HCT116 (cell line): ENCODE data around the gene SNUPN. TPM values are rescaled to one million over a fixed set of nuclear protein-coding genes. Genes with fewer than 3 reads are reported as not detected.

ENCODE experiments used
- ATAC-seq: fragments of 200-7000 bp; cut with Tn5 transposase; 2 replicates; pipeline ENCODE4 v1.9.1; 2020; ENCODE audit warnings: mild to moderate bottlenecking, moderate library complexity
- BruUV-seq: library from RNA; stranded (reverse); fragments of 400-500 nt; replicated peaks from 2 replicates; lab custom pipeline; 2021; lab: Mats Ljungman, UMichigan
- CTCF ChIA-PET: fragments of 300-600 bp; sonication (Branson Sonifier 250); formaldehyde crosslinking; loops from one replicate; lab custom pipeline; 2021; ENCODE audit warnings: antibody characterized with exemption; lab: Charles Lee
- POLR2A ChIA-PET: fragments of 300-600, 350-600 bp; sonication (Branson Sonifier 250); formaldehyde crosslinking; loops from one replicate; lab custom pipeline; 2021; ENCODE audit warnings: antibody characterized with exemption; lab: Charles Lee
- RAD21 ChIA-PET, 2 experiments: fragments of 300-600 bp; sonication (Branson Sonifier 250); formaldehyde crosslinking; loops; one replicate each; lab custom pipeline; 2023; ENCODE audit warnings: low total read pairs in 2 of 2; ENCODE audit not compliant: uncharacterized antibody in 2 of 2, unreplicated experiment in 2 of 2, low non-redundant PET in 1 of 2; lab: Charles Lee
- DNase-seq: peaks from one replicate; pipeline ENCODE4 v3.0.0-alpha.2; 2010; ENCODE audit warnings: low read depth, low spot score
- H2AFZ ChIP-seq: fragments of 200-600 bp; shearing (Covaris generic), sonication (generic); 2 replicates; pipeline ENCODE4 v1.6.1; 2017; ENCODE audit warnings: low read depth, mixed run types, mixed read lengths, antibody characterized with exemption, low read length; ENCODE audit not compliant: poor library complexity, severe bottlenecking
- H3K27ac ChIP-seq: 2 replicates; pipeline ENCODE4 v1.5.1; 2012; ENCODE audit warnings: low read depth, low read length
- H3K27me3 ChIP-seq: fragments of 200-600 bp; sonication (generic); 2 replicates; pipeline ENCODE4 v1.6.1; 2016; ENCODE audit warnings: mixed run types, low read length, mixed read lengths; ENCODE audit not compliant: insufficient read depth
- H3K36me3 ChIP-seq, 2 experiments: fragments of 200-500 bp in 1 of 2; fragments of 200-600 bp in 1 of 2; sonication (Bioruptor generic) in 1 of 2; sonication (generic) in 1 of 2; 2 replicates each; pipeline versions ENCODE4 v1.5.1 to v1.6.1; 2014 to 2016; ENCODE audit warnings: low read length in 2 of 2, inconsistent platforms in 1 of 2, mixed read lengths in 1 of 2, mixed run types in 1 of 2; ENCODE audit not compliant: insufficient read depth in 2 of 2, control insufficient read depth in 1 of 2
- H3K4me1 ChIP-seq, 2 experiments: fragments of 200-600 bp in 1 of 2; sonication (generic) in 1 of 2; 2 replicates each; pipeline versions ENCODE4 v1.5.1 to v1.6.1; 2012 to 2017; ENCODE audit warnings: low read length in 2 of 2, inconsistent platforms in 1 of 2, mild to moderate bottlenecking in 1 of 2, mixed read lengths in 1 of 2, mixed run types in 1 of 2, moderate library complexity in 1 of 2; ENCODE audit not compliant: insufficient read depth in 2 of 2, control insufficient read depth in 1 of 2
- H3K4me2 ChIP-seq: fragments of 200-600 bp; sonication (generic); 2 replicates; pipeline ENCODE4 v1.6.1; 2017; ENCODE audit warnings: mixed run types, low read length, mixed read lengths
- H3K4me3 ChIP-seq, 2 experiments: fragments of 200-600 bp in 1 of 2; sonication (generic) in 1 of 2; replicated peaks in 1 of 2; 2 replicates each; pipeline ENCODE4 v1.5.1; 2011 to 2016; ENCODE audit warnings: low read length in 2 of 2, control low read depth in 1 of 2, low read depth in 1 of 2, mild to moderate bottlenecking in 1 of 2, mixed read lengths in 1 of 2, mixed run types in 1 of 2
- H3K79me2 ChIP-seq: fragments of 200-600 bp; sonication (generic); 2 replicates; pipeline ENCODE4 v1.6.1; 2017; ENCODE audit warnings: mild to moderate bottlenecking, mixed run types, low read length, moderate library complexity, mixed read lengths; ENCODE audit not compliant: insufficient read depth
- H3K9ac ChIP-seq: fragments of 200-600 bp; sonication (generic); 2 replicates; pipeline ENCODE4 v1.6.1; 2016; ENCODE audit warnings: low read length, mixed read lengths
- H3K9me2 ChIP-seq: fragments of 200-600 bp; sonication (generic), shearing (Covaris generic); 2 replicates; pipeline ENCODE4 v1.6.1; 2017; ENCODE audit warnings: mixed run types, mild to moderate bottlenecking, moderate library complexity; ENCODE audit not compliant: insufficient read depth
- H3K9me3 ChIP-seq, 2 experiments: fragments of 200-500 bp in 1 of 2; fragments of 200-600 bp in 1 of 2; sonication (Bioruptor generic) in 1 of 2; sonication (generic) in 1 of 2; 2 replicates each; pipeline ENCODE4 v1.6.1; 2014 to 2017; ENCODE audit warnings: low read length in 2 of 2, mixed read lengths in 2 of 2, inconsistent platforms in 1 of 2, low read depth in 1 of 2, mild to moderate bottlenecking in 1 of 2, mixed run types in 1 of 2, moderate library complexity in 1 of 2; ENCODE audit not compliant: control insufficient read depth in 1 of 2, insufficient read depth in 1 of 2
- H4K20me1 ChIP-seq: fragments of 200-600 bp; sonication (generic), shearing (Covaris generic); 2 replicates; pipeline ENCODE4 v1.6.1; 2017; ENCODE audit warnings: mixed run types, mild to moderate bottlenecking, moderate library complexity; ENCODE audit not compliant: insufficient read depth
- CEBPB ChIP-seq: IDR thresholded peaks from 2 replicates; pipeline ENCODE4 v1.6.1; 2012; ENCODE audit warnings: low read depth
- ELF1 ChIP-seq: IDR thresholded peaks from 2 replicates; pipeline ENCODE4 v1.6.1; 2012; ENCODE audit warnings: low read depth, borderline replicate concordance
- MAX ChIP-seq: IDR thresholded peaks from 2 replicates; pipeline ENCODE4 v1.6.1; 2012
- RAD21 ChIP-seq: IDR thresholded peaks from 2 replicates; pipeline ENCODE4 v1.6.1; 2012; ENCODE audit warnings: low read depth, mild to moderate bottlenecking
- SP1 ChIP-seq: IDR thresholded peaks from 2 replicates; pipeline ENCODE4 v1.6.1; 2012; ENCODE audit warnings: low read depth
- ZBTB33 ChIP-seq: IDR thresholded peaks from 2 replicates; pipeline ENCODE4 v1.6.1; 2011; ENCODE audit warnings: mild to moderate bottlenecking, low read length, moderate library complexity; ENCODE audit not compliant: insufficient replicate concordance; ENCODE audit errors: extremely low read depth
- intact Hi-C: fragments of 100-400 bp; cut with micrococcal nuclease; formaldehyde crosslinking; loops from 2 replicates; pipeline ENCODE4 v1.10.0; 2022
- total RNA-seq: library from RNA; stranded (reverse); gene quantifications from one replicate; pipeline ENCODE4 v1.2.1, GENCODE V29; 2021; ENCODE audit not compliant: unreplicated experiment

Gene SNUPN
- total RNA-seq, 1 experiment from 2014 or later: 29.8 TPM

- Histone ChIP-seq H3K27ac (no peak overlapping the region; the same call in 1 of the 2 replicates), H3K4me3 (no peak overlapping the region; a peak in 1 of 4 replicates), H2AFZ (no peak overlapping the region), H3K36me3 (no peaks in the 10 kb centered on the region), H3K9me2 (no peaks in the 10 kb centered on the region), H3K4me1 (peaks cover 33 to 62% of the 10 kb centered on the region in 2 experiments), H3K9ac (peak overlapping the region; percentile 34), H3K9me3 (no peaks in the 10 kb centered on the region), H3K79me2 (no peaks in the 10 kb centered on the region), H4K20me1 (no peaks in the 10 kb centered on the region), H3K4me2 (peak overlapping the region; percentile 47), H3K27me3 (no peaks in the 10 kb centered on the region)
- TF ChIP-seq ZBTB33 (no peak), SP1 (no peak), ELF1 (no peak), RAD21 (no peak), CEBPB (no peak), MAX (no peak)
- DNase-seq (no peak), ATAC-seq (no peak)
- POLR2A ChIA-PET: interaction anchor here (0.6 kb wide), 1 partner anchor 217 kb away, joined by 3 read pairs; no protein-coding TSS in a partner anchor
- intact Hi-C loops: no loop called here
- RAD21 ChIA-PET: interaction anchor here in 1 of 2 experiments (1.2 kb wide), 1 partner anchor 31 kb away, joined by 3 read pairs; no protein-coding TSS in a partner anchor
- no TSS peak for BruUV-seq
- CTCF ChIA-PET: interaction anchor here (1.2 kb wide), 1 partner anchor 14 kb away, joined by 4 read pairs; no protein-coding TSS in a partner anchor
Measured at GRCh38 chr15:75672646-75673425, 47.3 kb upstream of the SNUPN start.
